Ramos (cell line): ENCODE measurements around the gene KIF6.

Experiments used
- in situ Hi-C: fragments of 300-500 bp; cut with MboI; formaldehyde crosslinking; loops from one replicate; pipeline ENCODE4 v1.14.3; 2022; ENCODE audit warnings: low sequenced_read_pairs; ENCODE audit not compliant: unreplicated experiment

KIF6 gene

DNA sequence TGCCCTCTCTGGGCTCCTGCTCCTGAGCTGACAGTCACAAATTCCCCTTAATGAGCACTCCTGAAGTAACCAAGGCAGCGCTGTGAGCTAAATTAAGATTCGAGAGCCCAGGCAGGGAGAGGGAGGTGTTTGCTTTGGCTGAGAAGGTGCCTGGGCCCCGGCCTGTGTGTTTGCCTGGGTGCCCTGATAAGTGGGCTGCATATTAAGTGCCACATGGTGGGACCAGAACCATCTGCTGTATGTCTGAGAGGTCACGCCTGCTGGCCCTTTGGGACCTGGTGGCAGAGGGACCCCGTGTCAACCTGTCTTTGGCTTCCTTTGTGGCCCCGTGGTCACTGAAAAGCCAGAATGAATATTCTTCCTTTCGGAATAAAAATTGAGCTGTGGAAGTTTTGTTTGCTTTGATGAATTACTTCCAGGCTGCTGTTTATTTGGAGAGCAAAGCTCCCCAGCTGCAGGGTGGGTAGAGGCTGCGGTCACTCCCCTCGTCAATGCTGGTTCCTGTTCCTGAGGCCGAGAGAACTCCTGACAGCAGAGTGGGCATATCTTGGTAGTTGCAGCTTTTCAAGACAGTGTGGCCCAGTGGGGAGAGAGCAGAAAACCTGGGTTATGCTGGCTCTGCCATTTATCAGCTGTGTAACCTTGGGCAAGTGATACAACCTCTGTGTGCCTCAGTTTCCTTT lies 385.2 kb downstream of the KIF6 start:
- in situ Hi-C loops, result no loop called here

DNA sequence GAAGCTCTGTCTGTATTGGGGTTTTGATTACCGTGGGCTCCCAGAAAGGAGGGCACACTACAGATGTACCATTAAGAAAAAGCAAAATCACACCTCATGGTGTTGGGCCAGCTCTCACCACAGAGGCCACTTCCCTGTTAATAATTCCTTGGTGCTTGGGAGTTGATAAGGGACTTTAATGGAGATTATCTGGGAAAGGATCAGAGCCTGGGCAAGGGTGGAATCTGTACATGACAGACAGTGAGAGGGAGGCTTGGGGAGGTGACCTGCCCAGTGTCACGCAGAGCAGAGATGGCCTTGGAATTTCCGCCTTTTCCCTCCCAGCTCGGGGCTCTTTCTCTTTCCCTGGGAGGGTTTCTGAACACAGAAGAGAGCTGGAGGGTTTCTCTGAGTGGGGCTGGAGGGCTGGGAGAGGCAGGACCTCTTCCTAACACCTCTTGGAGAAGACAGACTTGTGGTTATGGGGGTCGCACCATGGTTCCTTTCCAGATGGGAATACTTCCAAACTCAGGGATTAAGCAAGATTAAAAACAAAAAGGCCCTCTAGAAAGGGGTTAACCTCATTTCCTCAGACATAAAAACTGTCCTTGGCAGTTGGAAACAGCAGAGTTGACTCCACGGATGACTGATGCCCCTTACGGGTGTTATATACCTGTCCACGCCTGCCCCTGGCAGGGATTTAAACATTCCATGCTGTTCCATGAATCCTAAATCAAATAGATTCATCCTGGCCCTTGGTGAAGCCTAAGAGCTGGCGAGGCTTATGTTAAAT lies 385.9 kb downstream of the KIF6 start:
- in situ Hi-C loops, result no loop called here

DNA sequence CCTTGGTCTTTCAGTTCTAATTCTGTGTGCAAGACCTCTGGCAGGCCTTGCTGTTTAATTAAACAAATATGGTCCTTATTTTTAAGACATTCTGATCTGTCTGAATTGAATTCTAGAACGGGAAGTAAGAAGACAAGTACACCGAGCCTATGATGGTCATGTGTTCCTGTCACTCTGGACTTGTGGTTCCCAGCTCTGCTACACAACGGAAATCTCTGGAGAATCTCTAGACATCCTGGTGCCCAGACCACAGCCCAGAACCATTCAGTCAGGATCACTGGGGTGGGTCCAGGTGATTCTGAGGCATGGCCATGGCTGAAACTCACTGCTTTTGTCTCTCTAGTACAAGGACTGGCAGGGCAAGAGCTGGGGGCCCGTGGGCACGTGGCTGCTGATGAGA lies 386.8 kb downstream of the KIF6 start:
- in situ Hi-C loops, result no loop called here

DNA sequence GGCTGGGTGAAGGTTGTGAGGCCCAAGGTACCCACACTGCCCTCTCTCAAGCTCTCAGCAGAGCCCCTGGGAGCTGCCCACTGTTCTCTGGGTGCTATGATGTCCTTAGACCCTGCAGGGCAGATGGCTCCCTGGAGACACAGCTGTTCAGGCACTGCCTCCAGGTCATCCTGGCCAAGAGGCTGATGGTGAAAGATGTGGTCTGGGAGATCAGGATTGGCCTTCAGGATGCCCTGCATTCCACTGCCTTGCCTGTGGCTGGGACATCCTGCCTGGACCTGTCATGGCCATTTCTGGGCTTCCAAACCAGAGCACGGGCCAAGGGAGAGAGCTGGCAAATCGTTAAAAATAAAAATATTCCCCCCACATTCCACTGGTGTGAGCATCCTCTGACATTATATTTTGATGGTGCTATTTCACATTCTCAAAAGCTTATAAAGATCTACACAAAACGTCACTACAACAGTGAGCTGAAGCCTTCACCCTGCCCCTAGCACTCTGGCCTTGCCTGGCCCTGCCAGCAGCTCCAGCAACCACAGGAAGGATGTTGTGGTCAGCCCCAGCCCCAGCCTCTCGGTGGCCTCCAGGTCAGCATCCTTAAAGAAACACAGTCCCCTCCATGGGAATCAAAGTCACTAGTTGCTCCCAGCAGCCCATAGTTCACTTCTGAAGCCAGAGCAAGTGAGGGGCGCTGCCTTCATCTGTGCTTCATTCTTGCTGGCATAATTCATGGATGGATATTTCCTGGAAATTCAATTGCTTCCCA lies 389.2 kb downstream of the KIF6 start:
- in situ Hi-C loops, result no loop called here

DNA sequence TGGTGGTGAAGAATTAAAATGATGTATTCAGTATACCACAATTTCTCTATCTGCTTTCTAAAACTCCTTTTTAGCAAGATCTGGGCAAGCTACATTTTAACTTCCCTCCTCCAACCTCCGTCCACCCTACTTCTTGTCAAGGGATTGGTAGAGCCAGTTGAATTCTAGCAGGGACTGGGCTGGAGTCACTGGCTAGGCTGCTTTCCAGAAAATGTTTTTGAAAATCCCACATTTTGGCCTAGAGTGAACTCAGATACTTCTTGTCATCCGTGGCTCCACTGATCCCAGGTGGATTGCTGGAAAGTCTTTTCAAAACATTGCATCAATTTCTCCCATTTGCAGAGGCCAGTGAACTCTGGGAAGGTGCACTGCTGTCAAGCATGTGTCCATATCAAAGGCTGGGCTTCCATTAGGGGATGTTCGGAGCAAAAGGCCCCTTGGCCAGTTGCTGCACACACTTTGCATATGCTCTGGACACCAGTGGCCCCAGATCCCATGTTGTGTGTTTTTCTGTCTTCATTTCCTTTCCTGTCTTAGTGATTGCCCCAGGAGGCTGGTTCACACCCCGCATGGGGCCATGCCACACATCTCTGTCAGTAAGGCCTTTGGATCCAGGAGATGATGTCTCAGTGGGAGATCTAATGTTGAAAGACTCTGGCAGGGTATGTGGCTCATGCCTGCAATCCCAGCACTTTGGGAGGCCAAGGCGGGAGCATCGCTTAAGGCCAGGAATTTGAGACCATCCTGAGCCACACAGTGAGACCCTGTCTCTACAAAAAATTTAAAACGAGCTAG lies 391.4 kb downstream of the KIF6 start:
- in situ Hi-C loops, result no loop called here

DNA sequence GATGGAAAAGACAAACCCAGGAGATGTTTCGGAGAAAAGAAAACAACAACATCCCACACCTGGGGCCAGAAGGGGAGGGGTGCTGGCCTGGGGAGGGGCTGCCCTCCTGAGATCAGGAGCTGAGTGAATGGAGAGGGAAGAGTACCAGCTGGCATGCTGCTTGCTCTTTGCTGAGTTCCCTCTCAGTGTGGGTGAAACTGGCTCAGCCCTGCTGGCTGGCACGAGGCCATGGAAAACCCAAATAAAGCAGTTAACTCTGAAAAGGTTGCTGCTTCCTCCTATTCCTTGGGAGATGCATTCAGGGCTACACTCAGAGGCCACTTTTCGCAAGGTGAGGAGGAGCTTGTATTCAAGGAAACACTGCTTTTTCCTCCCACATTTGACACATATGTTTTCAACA lies 394.7 kb downstream of the KIF6 start:
- in situ Hi-C loops, result no loop called here

DNA sequence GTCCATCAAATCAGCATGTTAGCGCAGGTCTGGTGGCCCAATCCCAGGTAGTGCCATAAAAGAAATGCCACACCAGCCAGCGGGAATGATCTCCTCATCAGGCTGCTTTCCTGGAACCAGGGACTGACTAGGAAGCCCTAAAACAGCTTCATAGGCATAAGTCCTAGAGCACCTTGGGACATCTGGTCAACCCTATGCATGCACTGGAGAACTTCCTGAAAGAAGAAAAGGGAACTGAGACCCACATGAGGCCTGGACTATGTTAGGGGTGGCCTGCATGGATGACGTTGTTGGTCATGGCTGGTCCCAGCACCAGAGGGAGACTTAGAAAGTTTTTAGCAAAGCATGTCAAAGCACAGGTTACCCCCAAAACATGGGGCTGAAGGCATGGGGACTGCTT lies 395.2 kb downstream of the KIF6 start:
- in situ Hi-C loops, result no loop called here

DNA sequence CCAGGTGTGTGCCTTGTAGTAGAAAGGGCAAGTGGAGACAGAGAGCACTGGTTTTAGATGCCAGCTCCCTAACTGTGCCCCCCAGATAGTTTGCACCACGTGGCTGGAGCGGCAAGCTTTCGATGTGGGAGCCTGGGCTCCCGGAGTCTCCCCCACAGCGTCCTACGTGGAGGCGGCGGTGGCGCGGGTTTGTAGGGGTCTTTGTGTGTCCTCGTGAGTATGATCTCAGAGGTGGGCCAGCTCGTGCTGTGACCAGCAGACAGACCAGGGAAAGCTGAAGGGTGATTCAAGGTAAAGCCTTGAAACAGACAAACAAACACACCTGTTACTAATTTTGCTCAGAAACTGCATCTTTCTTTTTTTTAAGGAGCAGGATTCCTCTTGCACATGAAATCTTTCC lies 397.1 kb downstream of the KIF6 start:
- in situ Hi-C loops, result no loop called here

DNA sequence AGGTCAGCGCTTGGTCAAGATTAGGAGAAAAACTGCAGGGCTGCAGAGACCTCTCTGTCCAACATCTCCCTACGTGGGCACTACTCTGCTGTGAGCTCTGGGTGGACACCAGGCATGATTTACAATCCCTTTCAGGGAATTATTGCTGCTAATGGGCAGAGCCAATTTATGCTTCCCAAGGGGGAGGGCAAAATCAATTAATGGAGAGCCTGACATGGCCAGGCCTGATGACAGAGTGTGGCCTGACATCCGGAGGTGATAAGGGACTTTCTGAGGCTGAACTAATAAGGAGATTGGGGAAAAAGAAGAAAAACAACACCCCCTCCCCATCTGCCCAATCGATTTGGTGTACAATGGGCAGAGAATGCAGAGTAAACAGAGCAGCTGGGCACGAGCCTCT lies 397.7 kb downstream of the KIF6 start:
- in situ Hi-C loops, result no loop called here

DNA sequence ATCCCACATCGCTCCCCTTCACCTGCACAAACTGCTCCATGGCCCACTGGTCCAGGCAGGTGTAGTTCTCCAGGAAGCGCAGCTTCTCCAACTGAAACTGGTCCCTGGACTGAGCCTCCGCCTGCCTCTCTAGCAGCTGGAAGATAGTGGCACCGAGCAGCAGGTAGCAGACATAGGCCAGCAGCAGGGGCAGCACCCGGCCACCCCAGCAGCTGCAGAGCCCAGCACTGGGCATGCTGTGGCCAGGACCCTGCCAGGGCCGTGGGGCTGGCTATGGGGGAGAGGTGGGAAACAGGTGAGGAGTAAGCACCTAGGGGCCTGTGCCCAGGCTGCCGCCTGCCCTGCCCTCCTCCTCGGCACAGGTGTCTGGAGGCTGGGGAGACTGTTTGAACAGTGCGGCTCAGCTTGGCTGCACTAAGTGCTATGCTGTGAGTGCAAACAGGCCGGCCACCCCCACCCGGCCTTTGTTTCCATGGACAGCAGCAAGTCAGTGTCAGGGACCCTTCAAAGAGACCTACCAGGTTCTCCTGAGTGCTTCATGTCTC lies 402.8 kb downstream of the KIF6 start, which contains the start of gene KCNK16:
Gene KCNK16, minus strand, starts transcription at position 397 of the 545 bp plus-strand sequence. Its CDS starts 162 bp downstream, at position 235.
- in situ Hi-C loops, result no loop called here

DNA sequence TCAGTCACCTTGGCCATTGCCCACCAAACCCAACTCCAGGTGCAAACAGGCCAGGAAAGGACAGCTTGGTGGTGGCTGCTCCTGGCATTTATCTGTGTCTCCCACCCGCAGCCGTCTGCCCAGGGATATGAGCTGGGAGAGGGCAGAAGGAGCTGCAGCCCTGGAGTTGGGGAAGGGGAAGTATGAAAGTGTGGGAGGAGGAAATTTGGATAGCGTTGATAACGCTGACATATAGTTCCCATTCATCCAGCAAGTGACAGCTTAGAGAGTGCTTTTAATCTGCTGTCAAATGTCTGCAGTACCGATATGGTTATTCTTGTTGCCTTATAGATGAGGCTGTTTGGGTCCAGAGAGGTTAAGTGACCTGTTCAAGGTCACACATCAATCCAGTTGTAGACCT lies 403.4 kb downstream of the KIF6 start:
- in situ Hi-C loops, result no loop called here

DNA sequence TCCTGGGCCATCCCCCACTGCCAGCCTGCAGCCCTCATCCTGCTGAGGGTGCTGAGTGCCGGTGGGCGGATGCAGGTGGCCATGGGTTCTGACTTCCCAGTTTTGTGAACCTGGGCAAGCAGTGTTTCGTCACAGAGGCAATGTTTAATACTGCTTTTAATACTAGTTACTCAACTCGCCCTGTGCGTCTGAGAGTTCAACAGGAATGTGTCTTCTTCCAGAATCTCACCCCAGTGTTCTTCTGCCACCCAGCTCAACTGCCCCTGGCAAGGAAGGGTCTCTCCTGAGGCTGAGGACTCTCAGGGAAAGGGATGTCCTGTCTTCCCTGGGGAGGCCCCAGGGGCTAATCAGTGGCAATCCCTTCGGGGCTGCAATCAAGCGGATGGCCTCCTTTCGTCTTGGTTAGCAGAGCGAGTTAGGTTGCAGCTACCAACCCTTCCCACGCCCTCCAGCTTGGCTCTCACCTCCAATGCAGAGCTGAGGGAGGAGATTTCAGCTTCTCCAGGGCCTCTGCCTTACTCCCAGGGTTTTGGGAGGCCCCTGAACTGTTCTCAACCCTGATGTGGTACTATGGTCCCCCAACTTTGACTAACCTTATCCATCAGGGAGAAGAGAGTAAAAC lies 404.7 kb downstream of the KIF6 start:
- in situ Hi-C loops, result no loop called here

DNA sequence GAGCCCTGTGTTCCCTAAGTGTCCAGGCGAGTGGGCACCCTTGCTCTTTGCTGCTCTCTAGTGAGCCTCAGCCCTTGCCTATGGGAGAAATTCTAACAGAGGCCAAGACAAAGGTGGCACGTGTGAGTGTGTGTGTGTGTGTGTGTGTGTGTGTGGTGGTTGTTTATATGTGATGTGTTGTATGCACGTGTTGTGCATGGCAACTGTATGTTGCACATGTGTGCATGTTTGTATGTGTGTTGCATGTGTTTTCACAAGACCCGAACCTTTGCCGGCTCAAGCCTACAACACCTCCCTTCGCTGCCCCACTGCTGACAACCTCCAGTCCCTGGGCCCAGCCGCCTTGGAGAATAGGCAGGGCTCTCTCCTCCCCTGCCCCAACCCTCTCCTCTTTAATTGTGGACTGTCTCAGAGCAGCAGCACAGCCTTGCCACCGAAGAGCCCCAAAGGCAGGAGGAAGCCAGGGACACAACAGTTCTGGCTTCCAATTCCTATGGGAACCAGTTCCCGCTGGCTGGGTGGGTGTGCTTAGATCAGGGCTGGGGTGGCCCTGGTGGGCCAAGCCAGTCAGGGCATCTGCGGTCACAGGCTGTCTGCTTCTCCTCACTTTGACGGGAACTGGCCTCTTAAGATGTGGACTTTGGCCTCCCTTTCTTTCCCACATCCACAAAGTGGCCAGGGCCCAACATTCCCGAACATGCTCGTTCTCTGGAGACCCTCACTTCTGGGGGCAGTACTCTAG lies 405.4 kb downstream of the KIF6 start:
- in situ Hi-C loops, result no loop called here

DNA sequence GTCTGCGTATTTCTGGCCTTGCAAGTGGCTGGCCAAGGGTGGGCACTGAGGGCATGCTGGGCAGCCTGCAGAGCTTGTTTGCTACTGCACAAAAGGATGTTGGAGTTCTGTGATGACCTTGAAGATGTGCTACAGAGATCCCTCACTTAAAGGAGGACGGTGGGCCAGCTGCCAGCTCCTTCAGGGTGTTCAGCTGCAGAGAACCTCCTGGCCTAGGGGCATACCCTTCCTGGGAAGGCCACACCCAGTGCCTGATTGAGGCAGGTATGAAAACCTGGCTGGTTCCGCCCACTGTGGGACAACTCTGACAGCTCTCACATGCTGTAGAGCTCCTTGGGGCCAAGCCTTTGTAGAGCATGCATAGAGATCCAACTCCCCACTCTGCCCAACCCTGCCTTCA lies 408.0 kb downstream of the KIF6 start:
- in situ Hi-C loops, result no loop called here

DNA sequence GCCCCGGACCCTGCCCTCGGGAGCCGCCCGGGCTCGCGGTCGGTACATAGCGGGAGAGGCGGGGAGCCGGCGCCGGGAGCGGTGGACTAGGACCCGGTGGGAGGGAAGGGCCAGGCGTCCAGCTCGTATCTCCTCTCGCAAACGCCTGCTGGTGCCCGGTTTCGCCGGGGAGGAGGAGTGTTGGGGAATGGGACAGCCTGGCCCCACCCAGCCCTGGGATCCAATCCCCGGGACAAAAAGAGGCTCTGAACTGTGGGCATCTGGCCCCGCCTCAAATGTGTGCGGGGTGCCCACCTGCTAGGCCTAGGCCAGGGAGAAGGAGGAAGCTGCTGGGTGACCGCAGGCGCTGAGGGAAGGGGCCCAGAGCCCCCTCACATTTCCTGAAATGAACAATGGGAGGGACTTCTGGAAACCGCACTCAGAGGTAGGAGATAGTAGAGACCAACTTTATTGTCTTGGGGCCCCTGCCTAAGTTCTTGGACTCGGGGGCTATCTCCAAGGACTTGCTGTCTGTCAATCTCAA lies 410.9 kb downstream of the KIF6 start, which contains the start of gene KCNK17:
Gene KCNK17, minus strand, starts transcription at position 147 of the 523 bp plus-strand sequence. Its CDS starts 99 bp downstream, at position 48.
- in situ Hi-C loops, result no loop called here

DNA sequence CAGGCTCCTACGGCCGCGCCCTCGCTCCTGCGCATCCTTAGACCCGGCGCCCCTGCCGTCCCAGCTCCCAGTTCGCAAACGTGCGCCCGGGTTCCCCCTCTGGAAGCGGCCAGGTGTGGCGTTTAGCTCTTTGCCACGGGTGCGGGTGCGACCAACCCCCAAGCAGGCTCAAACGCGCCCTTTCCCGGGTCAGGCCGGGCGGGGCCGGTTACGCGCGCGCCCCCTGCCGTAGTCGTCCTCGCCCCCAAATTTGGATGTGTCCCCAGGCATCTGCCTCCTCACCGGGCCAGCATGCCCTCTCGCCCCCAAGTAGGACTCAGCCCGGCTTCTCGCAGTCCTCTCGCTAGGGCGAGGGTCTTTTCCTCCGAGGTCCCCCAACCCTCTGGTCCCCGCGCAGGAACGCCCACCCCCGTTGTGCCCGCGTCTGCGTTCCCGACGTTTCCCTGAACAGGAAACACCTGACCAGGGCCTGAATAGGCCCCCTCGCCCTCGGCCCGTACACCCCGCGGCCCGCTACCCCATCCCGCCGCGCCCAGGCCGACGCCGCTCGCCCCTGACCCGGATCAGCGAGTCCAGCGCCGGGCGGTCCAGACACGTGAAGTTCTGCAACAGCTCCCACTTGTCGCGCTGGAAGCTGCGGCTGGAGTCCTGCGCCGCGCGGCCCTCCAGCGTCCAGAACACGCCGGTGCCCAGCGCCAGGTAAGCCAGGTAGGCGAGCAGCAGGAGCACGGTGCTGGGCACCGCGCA lies 411.5 kb downstream of the KIF6 start:
- in situ Hi-C loops, result no loop called here

DNA sequence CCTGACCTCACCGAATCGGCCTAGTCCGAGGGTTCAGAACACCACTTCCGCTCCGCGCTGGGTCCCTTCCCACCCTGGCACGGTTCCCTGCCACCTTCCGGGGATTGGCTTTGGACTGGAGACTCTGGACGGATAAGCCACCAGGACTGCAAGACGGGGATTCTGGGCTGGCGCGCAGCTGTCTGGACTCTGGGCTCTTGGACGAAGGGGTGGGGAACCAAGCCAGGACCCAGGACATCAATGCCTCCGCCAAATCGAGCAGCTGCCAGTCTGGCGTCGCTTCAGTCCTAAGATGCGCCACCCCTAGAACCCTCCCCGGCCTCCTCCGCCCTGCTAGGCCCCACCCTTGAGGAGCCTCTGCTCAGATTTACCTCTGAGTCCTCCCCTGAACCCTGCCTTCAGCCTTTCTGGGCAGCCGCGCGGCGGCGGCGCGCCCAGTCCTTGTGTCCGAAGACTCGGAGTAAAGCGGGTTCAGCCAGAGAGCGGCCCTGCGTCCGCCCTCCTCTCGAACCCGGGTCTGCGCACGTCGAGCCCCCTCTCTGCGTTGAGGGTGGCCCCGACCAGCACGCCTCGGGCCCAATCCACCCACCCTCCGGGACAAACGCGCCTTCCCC lies 412.2 kb downstream of the KIF6 start:
- in situ Hi-C loops, result no loop called here
